CD1c-positive myeloid dendritic cell (primary cell): Measurements from ENCODE around the gene ARMC9.
A peak's percentile ranks its signal among the peaks of the same experiment; 100 is the strongest.
"Not testable (repeated sequence)": the region's sequence is repeated elsewhere in the genome, so short reads cannot be mapped to it uniquely, and the experiment has no call there.

Experiments used
- DNase-seq: peaks from one replicate; pipeline ENCODE4 v3.0.0-alpha.2; 2016; ENCODE audit errors: extremely low spot score

ARMC9 gene

GRCh38 chr2:231339316-231339715, 140.9 kb downstream of the ARMC9 start:
- no peak for DNase-seq

GRCh38 chr2:231341100-231341499, 142.7 kb downstream of the ARMC9 start:
- DNase-seq: no peak

- DNase-seq: peak; percentile 92
Measured at GRCh38 chr2:231342061-231342711, 143.8 kb downstream of the ARMC9 start.

GRCh38 chr2:231343006-231343710, 144.7 kb downstream of the ARMC9 start:
- DNase-seq: peak; percentile 15

- DNase-seq: no peak
Measured at GRCh38 chr2:231343988-231344387, 145.6 kb downstream of the ARMC9 start.

- DNase-seq: no peak
Measured at GRCh38 chr2:231344851-231345250, 146.4 kb downstream of the ARMC9 start.

- DNase-seq: no peak
Measured at GRCh38 chr2:231347081-231347480, 148.7 kb downstream of the ARMC9 start.

DNA sequence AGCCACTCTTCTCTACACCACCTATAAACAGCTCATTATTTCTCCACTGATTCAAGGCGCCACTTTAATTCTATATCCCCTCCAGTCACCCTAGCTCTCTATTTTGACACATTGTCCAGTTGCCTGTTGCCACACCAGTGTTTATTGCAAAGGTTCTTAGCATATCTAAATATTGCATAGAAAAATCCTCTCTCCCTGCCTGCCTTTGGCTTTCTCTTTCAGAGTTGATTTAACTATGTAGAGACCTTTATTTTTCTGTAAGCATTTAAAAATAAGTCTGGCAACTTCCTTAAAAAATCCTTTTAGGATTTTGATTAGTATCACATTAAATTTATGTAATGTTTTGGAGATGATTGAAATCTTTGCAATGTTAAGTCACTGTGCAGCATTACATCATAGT, 149.2 kb downstream of the ARMC9 start:
- DNase-seq: no peak

DNA sequence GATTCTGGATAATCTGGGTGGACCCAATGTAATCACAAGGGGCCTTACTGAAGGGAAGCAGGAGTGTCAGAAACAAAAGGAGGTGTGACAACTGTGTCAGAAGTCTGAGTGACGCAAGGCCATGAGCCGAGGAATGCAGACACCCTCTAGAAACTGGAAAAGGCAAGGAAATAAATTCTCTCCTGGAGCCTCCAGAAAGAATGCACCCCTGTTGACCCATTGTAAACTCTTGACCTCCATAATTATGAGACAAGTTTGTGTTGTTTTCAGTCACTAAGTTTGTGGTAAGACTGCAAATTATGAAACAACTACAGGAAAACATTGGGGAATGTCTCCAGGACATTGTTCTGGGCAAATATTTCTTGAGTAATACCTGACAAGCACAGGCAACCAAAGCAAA, 149.7 kb downstream of the ARMC9 start:
- DNase-seq: peak; percentile 10

GRCh38 chr2:231348704-231349373, 150.4 kb downstream of the ARMC9 start:
- DNase-seq: peak; percentile 27

DNA sequence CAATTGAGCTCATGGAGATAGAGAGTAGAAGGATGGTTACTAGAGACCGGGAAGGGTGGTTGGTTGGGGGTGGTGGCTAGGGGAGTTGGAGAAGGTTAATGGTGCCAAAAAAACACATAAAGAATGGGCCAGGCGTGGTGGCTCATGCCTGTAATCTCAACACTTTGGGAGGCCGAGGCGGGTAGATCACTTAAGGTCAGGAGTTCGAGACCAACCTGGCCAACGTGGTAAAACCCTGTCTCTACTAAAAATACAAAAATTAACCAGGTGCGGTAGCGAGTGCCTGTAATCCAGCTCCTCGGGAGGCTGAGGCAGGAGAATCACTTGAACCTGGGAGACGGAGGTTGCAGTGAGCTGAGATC, 150.9 kb downstream of the ARMC9 start:
- not testable (repeated sequence) for DNase-seq

- no peak for DNase-seq
Measured at GRCh38 chr2:231351648-231352047, 153.2 kb downstream of the ARMC9 start.

GRCh38 chr2:231353469-231353868, 155.0 kb downstream of the ARMC9 start:
- no peak for DNase-seq

DNA sequence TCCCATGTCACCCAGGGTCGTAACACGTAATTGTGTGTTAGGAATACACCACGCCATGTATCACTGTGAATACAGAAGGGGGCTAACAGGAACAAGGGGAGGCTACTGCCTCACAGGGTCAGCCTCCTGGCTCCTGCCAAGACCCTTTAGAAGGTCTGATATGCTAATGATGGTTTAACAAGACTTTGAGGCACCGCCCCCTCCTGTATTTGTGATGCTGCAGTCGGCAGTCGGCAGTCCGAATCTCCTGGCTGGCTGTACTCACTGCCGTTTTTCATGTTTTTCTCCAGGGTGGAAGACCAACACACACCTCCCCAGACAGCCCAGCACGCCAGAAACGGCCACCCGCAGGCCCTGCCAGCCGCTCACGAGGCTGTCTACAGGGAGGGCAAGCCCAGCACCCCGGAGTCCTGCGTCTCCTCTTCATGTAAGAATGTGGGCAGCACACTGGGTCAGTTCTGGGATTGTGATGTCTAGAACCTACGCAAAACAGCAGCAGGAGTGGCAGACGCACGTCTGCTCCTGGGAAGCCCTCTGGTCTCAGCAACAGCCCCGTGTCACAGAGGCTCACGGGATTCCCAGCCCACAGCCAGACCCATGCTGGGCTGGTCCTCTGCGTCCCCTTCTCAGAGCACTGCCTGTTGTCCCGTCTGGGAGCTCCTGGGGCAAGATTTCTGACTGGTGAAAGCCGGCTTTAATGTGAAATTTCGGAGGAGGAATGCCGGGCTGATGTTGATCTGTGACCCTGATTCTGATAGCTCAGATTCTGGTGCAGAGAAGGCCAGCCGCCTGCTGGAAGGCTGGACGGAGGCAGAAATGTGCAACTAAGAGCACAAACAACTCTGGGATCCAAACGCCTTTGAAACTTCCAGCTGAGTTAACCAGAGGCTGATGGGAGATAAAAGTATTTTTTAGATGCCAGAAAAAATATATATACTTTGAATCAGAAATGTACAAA, 157.4 kb downstream of the ARMC9 start:
- no peak for DNase-seq

DNA sequence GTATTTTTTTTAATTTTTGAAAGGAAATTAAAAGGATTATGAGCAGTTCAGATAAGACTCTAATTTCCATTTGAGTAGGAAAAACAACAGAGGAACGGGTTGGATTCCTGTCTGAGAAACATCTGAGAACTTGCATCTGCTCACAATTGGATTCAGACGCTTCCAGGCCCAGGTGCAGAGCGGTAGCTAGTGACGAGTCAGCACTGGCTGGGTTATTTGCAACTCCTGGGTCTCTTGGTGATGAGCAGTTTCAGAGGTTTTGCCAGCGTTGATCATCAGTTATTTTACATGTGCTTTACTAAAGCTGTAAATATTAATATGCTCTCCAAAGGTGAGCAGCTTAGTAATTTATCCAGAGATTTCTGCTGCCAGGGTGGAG, 158.0 kb downstream of the ARMC9 start:
- no peak for DNase-seq

- no peak for DNase-seq
Measured at GRCh38 chr2:231357048-231357447, 158.6 kb downstream of the ARMC9 start.

- no peak for DNase-seq
Measured at GRCh38 chr2:231357931-231358330, 159.5 kb downstream of the ARMC9 start.

DNA sequence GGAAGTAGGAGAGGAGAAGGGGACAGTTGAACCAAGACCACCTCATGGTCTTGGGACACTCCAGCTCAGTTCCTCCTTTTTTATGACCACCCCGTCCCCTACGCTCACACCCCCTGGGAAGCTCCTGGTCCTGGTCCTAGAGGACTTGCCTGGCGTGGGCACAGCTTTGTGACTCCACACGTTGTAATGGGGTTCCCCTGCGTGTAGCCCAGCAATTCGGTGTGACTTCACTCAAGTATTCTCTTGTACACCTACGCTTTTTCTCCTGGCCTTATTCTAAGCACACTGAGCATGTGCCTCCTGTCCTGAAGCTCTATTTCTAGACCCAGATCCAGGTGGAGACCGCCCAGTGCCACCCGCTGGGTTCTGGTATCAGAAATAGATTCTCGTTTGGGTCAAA, 161.0 kb downstream of the ARMC9 start:
- peak; percentile 19 for DNase-seq

GRCh38 chr2:231359948-231360347, 161.5 kb downstream of the ARMC9 start:
- no peak for DNase-seq

- no peak for DNase-seq
Measured at GRCh38 chr2:231360401-231360800, 162.0 kb downstream of the ARMC9 start.

DNA sequence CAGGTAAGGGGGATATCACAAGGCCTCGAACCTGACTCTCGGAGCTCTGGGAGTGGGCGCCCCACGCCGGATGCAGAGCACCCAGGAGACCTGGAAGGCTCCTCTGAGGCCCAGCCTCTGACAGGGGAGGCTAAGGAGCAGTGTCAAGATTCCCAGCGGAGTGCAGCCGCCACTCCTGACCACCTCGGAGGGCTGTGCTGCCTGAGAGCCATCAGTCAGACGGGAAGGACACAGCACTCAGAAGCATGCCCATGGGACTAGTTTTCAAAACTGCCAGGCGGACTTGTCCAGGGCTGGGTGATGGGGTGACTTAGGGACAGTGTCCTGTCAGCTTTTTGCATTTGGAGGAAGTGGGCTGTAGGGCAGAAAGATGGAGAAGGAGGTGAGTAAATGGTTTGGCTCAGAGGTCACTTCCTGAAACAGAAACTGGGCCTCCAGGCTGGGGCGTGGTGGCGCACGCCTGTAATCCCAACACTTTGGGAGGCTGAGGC, 162.5 kb downstream of the ARMC9 start:
- DNase-seq: peak; percentile 56
